Kasumi-1 (cell line): Measurements from ENCODE around the gene KDM4E.

Experiments used
- DNase-seq, 2 experiments: peaks; one replicate each; lab custom pipeline; 2025; lab: John Stamatoyannopoulos, UW

The KDM4E gene

GRCh38 chr11:95050595-95051202, 25.6 kb downstream of the KDM4E start:
- no peak for DNase-seq

GRCh38 chr11:95054356-95054755, 29.3 kb downstream of the KDM4E start:
- no peak for DNase-seq

DNA sequence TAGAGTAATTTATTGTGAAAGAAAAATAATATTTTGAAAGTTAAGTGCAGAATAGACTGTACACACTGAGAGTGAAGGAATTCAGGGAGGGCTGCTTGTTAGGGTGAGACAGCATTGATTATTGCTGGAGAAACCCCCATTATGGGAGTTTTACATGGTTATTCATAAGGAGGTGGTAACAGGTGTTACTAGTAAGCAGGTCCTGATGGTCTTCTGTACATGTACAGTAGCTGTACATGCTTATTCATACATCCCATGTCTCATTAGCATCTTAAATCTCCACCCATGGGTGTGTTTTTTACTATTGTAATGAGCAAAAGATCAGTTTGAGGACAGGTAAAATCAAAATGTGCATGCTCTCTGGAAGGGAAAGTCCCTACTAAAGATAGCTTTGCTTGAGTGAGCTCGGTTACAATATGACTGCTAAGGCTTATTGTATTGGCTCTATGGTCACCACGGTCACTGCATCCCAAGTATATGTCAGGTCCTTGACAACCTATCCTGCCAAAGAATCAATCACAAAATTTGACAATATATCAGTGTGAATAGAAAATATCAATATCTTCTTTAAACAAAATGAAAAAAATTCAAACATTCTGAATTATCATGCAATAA, 30.3 kb downstream of the KDM4E start:
- no peak for DNase-seq

DNA sequence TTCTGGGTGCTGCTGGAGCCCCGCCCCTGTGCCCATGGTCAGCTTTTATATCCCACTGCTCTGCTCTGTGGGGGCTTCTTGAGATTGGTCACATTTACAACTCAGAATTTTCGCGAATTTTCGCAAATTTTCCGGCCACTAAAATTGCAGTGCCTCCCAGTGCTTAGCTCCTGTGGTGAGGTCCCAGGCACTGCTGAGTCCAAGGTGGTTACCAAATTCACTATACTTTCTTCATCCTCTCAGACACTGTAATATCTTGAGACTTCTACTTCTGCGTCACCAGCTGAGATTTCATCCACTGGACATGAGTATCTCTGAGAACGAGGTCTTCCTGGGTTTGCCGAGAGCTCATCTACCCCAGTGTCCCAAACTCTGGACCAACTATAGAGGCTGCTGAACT, 32.9 kb downstream of the KDM4E start:
- DNase-seq = no peak

GRCh38 chr11:95058621-95059020, 33.6 kb downstream of the KDM4E start:
- no peak for DNase-seq

GRCh38 chr11:95059046-95059445, 34.0 kb downstream of the KDM4E start:
- DNase-seq = no peak

- DNase-seq = no peak
Measured at GRCh38 chr11:95065336-95065735, 40.3 kb downstream of the KDM4E start.

- peak; percentile 67 to 75 for DNase-seq
Measured at GRCh38 chr11:95066716-95067038, 41.6 kb downstream of the KDM4E start, which contains the start of gene SRSF8. Gene SRSF8, plus strand, starts transcription at chr11:95066919. Its CDS starts 308 bp downstream, at chr11:95067227.

GRCh38 chr11:95067039-95067840, 42.2 kb downstream of the KDM4E start:
- peak; percentile 75 to 76 for DNase-seq

- peak in 1 of 2 experiments; percentile 76 for DNase-seq
Measured at GRCh38 chr11:95067841-95068219, 42.8 kb downstream of the KDM4E start.

GRCh38 chr11:95068549-95068948, 43.5 kb downstream of the KDM4E start:
- DNase-seq = peak; percentile 89 to 96

DNA sequence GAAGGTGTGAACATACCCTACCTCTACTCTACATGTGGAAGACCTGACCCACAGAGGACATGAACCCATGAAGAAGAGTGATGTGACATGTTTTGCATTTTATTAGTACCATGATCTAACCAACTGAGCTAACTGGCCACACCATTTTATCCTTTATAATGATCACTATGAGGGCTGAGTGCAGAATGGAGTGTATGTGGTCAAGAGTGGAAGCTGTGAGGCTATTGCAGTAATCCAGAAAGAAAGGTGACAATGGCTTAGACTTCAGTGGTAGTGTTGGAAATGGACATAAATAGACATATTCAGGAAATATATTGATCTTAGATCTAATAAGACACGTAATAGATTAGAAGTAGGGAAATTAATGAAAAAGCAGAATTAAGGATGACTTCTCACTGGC, 45.4 kb downstream of the KDM4E start:
- DNase-seq = peak in 1 of 2 experiments; percentile 20

DNA sequence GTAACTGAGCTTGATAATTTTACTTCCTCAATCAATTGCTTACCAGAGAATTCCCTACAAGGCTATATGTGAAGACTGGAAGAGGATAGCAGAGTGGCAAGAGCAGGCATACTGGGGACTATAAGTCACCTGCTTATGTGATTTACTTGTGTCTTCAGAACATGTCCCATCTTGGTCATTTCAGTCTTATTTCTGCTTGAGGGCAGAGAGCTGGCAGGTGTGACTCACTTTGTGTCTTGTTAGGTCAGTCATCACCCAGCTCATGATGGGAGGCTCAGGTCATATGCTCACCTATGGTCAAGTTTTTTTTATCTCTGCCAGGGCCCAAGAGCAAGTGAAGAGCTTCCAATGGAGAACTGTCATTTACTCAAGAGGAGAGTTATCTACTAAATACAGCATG, 47.9 kb downstream of the KDM4E start:
- no peak for DNase-seq

GRCh38 chr11:95074792-95075563, 49.9 kb downstream of the KDM4E start:
- DNase-seq = no peak

GRCh38 chr11:95076416-95076815, 51.4 kb downstream of the KDM4E start:
- DNase-seq = peak; percentile 27 to 38

GRCh38 chr11:95076981-95077380, 51.9 kb downstream of the KDM4E start:
- no peak for DNase-seq
